Measurements from ENCODE around the gene ANTXR2.

ANTXR2 gene

GRCh38 chr4:80069108-80069836 lies 3.8 kb downstream of the ANTXR2 start:
- DNase-seq = peak; percentile 59

- DNase-seq = no peak
Measured at GRCh38 chr4:80065601-80066000, 7.4 kb downstream of the ANTXR2 start.

- DNase-seq = no peak
Measured at GRCh38 chr4:80062527-80062926, 10.5 kb downstream of the ANTXR2 start.

- no peak for DNase-seq
Measured at GRCh38 chr4:80060804-80061203, 12.2 kb downstream of the ANTXR2 start.

- no peak for DNase-seq
Measured at GRCh38 chr4:80058740-80059139, 14.3 kb downstream of the ANTXR2 start.

- no peak for DNase-seq
Measured at GRCh38 chr4:80054375-80054774, 18.7 kb downstream of the ANTXR2 start.

- peak; percentile 53 for DNase-seq
Measured at GRCh38 chr4:80053140-80053910, 19.7 kb downstream of the ANTXR2 start.

- no peak for DNase-seq
Measured at GRCh38 chr4:80049813-80050534, 23.1 kb downstream of the ANTXR2 start.

GRCh38 chr4:80049402-80049801 lies 23.6 kb downstream of the ANTXR2 start:
- DNase-seq = no peak

GRCh38 chr4:80045786-80046185 lies 27.2 kb downstream of the ANTXR2 start:
- DNase-seq = peak; percentile 35

- no peak for DNase-seq
Measured at GRCh38 chr4:80043541-80043940, 29.5 kb downstream of the ANTXR2 start.

- no peak for DNase-seq
Measured at GRCh38 chr4:80042821-80043220, 30.2 kb downstream of the ANTXR2 start.

GRCh38 chr4:80037864-80038263 lies 35.2 kb downstream of the ANTXR2 start:
- DNase-seq = no peak

GRCh38 chr4:80036949-80037685 lies 35.9 kb downstream of the ANTXR2 start:
- peak; percentile 90 for DNase-seq

- no peak for DNase-seq
Measured at GRCh38 chr4:80036306-80036705, 36.7 kb downstream of the ANTXR2 start.

- no peak for DNase-seq
Measured at GRCh38 chr4:80035336-80035735, 37.7 kb downstream of the ANTXR2 start.

GRCh38 chr4:80033581-80033980 lies 39.4 kb downstream of the ANTXR2 start:
- DNase-seq = no peak

GRCh38 chr4:80029364-80029763 lies 43.7 kb downstream of the ANTXR2 start:
- no peak for DNase-seq

- DNase-seq = no peak
Measured at GRCh38 chr4:80027611-80028010, 45.4 kb downstream of the ANTXR2 start.

GRCh38 chr4:80026100-80026499 lies 46.9 kb downstream of the ANTXR2 start:
- no peak for DNase-seq

GRCh38 chr4:80024335-80024734 lies 48.7 kb downstream of the ANTXR2 start:
- DNase-seq = no peak

- no peak for DNase-seq
Measured at GRCh38 chr4:80022282-80022681, 50.7 kb downstream of the ANTXR2 start.
